ENCODE results near the gene PARVA. TPM values are rescaled to one million over a fixed set of nuclear protein-coding genes. Genes with fewer than 3 reads are reported as not detected.

Gene PARVA
- polyA plus RNA-seq, 2 of the 4 experiments (the other 2 are of a cell fraction) = 25.5 to 26.1 TPM

GRCh38 chr11:12440565-12440964, 63.2 kb downstream of the PARVA start (continued):
- TF ChIP-seq FOXS1 (CRISPR knock-in tag; IDR thresholded peaks at IDR 0.05) (no peak), BHLHE40 (IDR thresholded peaks at IDR 0.05; ENCODE audit: low read depth, low read length) (no peak)

DNA sequence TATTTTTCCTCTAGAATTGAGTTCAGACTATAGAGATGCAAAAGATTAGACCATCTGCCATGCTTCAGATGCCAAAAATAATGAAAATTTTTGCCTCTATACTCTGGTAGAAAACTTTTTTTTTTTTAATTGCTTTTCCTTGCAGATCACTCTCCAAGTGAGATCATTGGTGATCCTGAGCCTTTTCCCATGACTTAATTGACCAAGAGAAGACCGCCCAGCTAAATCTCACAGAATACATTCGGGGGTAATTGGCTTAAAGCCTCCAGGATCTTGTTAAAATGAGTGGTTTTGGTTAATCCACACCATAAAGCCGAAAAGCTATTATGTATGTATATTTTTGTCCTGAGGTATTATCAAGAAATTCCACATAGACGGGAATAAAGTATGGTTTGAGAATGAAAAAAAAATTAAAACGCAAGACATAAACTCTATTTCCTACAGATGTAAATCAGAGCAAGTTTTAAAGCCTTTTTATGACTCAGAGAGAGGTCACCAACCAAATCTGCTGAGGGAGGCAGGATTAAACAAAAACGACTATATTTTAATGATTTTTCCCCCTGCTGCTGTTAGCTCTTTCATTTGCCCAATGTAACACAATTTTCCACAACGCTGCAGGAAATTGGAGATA, 64.0 kb downstream of the PARVA start:
- TF ChIP-seq RARB (CRISPR knock-in tag; IDR thresholded peaks at IDR 0.05) = no peak
- no peak for TF ChIP-seq MAFK (IDR thresholded peaks at IDR 0.05; ENCODE audit: partially characterized antibody)
- TF ChIP-seq JUN (IDR thresholded peaks at IDR 0.05) = no peak
- ATAC-seq (no peak), DNase-seq (ENCODE audit: low read depth in 1 of 2, low spot score in 1 of 2) (no peak), FAIRE-seq (no peak)
- no peaks in the 10 kb centered on the region for H3K9me3 ChIP-seq
- no peak overlapping the region for H3K4me3 ChIP-seq
- no peaks in the 10 kb centered on the region for H3K4me1 ChIP-seq
- no peak overlapping the region for H3K27ac ChIP-seq
- POLR2A ChIA-PET = no interaction called here
- H3K4me2 ChIP-seq = no peak overlapping the region
- CTCF ChIA-PET = interaction anchor here (0.8 to 1.1 kb wide), 2 partner anchors 40 to 230 kb away, joined by 3 read pairs; no protein-coding TSS in a partner anchor
- 81% methylated on average over 7 of the region's 7 CpGs for WGBS (ENCODE audit: missing lambda C conversion rate)

DNA sequence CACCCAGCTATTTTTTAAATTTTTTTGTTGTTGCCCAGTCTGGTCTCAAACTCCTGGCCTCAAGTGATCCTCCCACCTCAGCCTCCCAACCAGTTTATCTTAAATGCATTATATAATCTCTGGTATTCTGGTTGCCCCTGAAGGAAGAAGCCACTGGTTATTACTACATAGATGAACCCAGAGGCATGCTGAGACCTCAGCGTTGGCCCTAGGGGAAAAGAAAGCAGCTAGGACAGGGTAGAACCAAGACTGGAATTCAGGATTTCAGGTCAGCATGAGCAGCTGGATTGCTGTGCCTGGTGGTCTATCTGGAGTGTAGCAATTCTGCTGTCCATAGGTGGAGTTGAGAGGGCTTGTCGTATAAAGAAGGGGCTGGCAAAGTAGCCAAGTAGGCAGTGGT, 67.2 kb downstream of the PARVA start:
- H3K9me3 ChIP-seq = no peaks in the 10 kb centered on the region
- peaks cover under 1% of the 10 kb centered on the region; the same call in 2 of the 3 replicates for H3K4me1 ChIP-seq
- ATAC-seq (no peak), FAIRE-seq (no peak), DNase-seq (ENCODE audit: low read depth in 1 of 2, low spot score in 1 of 2) (no peak)
- CTCF ChIA-PET = interaction anchor here (0.8 to 0.9 kb wide), 3 partner anchors 21 to 157 kb away, joined by 3 read pairs; no protein-coding TSS in a partner anchor
- H3K4me2 ChIP-seq = no peak overlapping the region
- TF ChIP-seq FOSL2 (IDR thresholded peaks at IDR 0.05) (no peak), FOSL2 (CRISPR knock-in tag; IDR thresholded peaks at IDR 0.05) (no peak), KDM5A (IDR thresholded peaks at IDR 0.05) (no peak)
- no peak overlapping the region for H3K27ac ChIP-seq
- H3K4me3 ChIP-seq = no peak overlapping the region
- WGBS (ENCODE audit: missing lambda C conversion rate) = 86% methylated on average over 2 of the region's 2 CpGs
- POLR2A ChIA-PET = no interaction called here

DNA sequence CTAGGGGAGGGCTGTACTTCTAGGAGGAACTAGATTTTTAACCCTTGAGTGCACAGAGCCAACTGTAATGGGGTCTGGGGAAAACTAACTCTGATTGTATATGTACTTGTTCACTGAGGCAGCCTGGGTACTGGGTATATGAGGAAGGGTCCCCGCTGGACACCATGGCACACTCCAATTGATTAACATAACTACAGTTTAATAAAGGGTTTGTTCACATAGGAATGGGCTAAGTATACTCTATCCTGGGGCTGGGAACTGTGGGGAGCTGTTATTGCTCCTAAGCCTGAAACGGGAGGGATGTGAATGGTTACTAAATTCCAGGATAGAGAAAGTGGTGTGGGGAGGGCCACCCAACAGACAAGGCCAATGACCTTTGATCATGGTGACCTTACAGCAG, 67.6 kb downstream of the PARVA start:
- Histone ChIP-seq H3K27ac (no peak overlapping the region), H3K4me2 (no peak overlapping the region), H3K9me3 (no peaks in the 10 kb centered on the region), H3K4me1 (peaks cover 5% of the 10 kb centered on the region; the same call in 2 of the 3 replicates), H3K4me3 (no peak overlapping the region)
- no peak for TF ChIP-seq RNF2 (IDR thresholded peaks at IDR 0.05; ENCODE audit: borderline replicate concordance, low read depth)
- TF ChIP-seq HEYL (CRISPR knock-in tag; IDR thresholded peaks at IDR 0.05) = no peak
- TF ChIP-seq, protein P1, sequence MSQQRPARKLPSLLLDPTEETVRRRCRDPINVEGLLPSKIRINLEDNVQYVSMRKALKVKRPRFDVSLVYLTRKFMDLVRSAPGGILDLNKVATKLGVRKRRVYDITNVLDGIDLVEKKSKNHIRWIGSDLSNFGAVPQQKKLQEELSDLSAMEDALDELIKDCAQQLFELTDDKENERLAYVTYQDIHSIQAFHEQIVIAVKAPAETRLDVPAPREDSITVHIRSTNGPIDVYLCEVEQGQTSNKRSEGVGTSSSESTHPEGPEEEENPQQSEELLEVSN (IDR thresholded peaks at IDR 0.05; ENCODE audit: borderline replicate concordance, low read depth) = no peak
- no peak for TF ChIP-seq EHMT2 (IDR thresholded peaks at IDR 0.05; ENCODE audit: low read depth)
- TF ChIP-seq, protein P2, sequence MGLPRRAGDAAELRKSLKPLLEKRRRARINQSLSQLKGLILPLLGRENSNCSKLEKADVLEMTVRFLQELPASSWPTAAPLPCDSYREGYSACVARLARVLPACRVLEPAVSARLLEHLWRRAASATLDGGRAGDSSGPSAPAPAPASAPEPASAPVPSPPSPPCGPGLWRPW (IDR thresholded peaks at IDR 0.05) = no peak
- no peak for TF ChIP-seq POLR2A (IDR thresholded peaks at IDR 0.05; ENCODE audit: low read length)
- TF ChIP-seq NR3C1 (IDR thresholded peaks at IDR 0.05) = no peak
- TF ChIP-seq CTCF (IDR thresholded peaks at IDR 0.05) = no peak
- no peak for TF ChIP-seq ESRRA (IDR thresholded peaks at IDR 0.05; ENCODE audit: borderline replicate concordance, low read length)
- no peak for TF ChIP-seq TFCP2L1 (CRISPR knock-in tag; IDR thresholded peaks at IDR 0.05)
- no peak for TF ChIP-seq ZC3H11A (IDR thresholded peaks at IDR 0.05)
- no peak for TF ChIP-seq RCOR1 (IDR thresholded peaks at IDR 0.05; ENCODE audit: low read depth, low read length)
- no peak for TF ChIP-seq ZSCAN20 (CRISPR knock-in tag; IDR thresholded peaks at IDR 0.05)
- FAIRE-seq (no peak), DNase-seq (ENCODE audit: low read depth in 1 of 2, low spot score in 1 of 2) (no peak), ATAC-seq (no peak)
- WGBS (ENCODE audit: missing lambda C conversion rate) = 82% methylated on average over 2 of the region's 2 CpGs
- CTCF ChIA-PET = interaction anchor here (0.9 kb wide), 2 partner anchors 112 to 157 kb away, joined by 3 read pairs; no protein-coding TSS in a partner anchor
- POLR2A ChIA-PET = no interaction called here

All from A549 (cell line).